ENCODE data around the gene LAPTM5.
"Not testable (repeated sequence)": the region's sequence is repeated elsewhere in the genome, so short reads cannot be mapped to it uniquely, and the experiment has no call there.

The LAPTM5 gene

GRCh38 chr1:30770150-30770549 lies 12.6 kb upstream of the LAPTM5 start:
- no peak for DNase-seq (ENCODE audit: low spot score)

DNA sequence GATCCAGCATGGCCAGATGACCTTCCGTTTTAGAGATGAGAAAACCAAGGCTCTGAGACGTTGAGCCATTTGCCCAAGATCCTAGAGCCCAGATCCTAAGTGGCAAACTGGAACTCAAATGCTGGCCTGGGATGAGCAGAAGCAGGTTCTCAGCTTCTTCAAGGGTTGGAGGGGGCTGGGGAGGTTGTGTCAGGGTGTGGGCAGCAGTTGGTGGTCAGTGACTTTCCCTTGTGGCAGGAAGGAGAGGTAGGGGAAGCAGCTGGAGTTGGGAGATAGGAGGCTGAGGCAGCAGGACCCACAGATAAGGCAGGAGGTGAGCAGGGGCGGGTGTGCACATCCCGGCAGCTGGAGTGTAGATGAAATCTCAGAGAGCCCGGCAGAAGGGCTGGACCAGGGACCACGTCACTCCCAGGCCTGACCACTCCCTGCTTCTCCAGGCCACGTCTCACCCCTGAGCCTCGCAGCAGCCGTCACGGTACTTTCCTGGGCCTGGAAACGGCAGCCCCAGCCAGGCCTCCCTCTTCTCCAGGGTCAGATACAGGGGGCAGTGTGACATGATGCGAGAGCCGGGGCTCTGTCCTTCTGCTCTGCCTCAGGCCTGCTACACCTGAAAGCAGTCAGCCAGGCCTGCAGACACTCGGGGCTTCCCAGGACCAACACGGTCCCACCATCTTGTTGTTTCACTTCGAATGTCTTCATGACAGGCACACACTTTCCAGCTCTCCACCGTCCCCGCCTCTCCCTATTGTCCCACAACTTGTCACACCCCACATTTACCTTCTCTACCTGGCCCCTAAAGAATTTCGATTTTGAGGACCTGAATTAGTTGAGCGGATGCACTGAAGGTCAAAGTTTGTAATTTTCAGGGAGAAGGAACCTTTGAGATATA lies 11.5 kb upstream of the LAPTM5 start:
- no peak for DNase-seq (ENCODE audit: low spot score)

GRCh38 chr1:30768159-30768829 lies 10.7 kb upstream of the LAPTM5 start:
- no peak for DNase-seq (ENCODE audit: low spot score)

DNA sequence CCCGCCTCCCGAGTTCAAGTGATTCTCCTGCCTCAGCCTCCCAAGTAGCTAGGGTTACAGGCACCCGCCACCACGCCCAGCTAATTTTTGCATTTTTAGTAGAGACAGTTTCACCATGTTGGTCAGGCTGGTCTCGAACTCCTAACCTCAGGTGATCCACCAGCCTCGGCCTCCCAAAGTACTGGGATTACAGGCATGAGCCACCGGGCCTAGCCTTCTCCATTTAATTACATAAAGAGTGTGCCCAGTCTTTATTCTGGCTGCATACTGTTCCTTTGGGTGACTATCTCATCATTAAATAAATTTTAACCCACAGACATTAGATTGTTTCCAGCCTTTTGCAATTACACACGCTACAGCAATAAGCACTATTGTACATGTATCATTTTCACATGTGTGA lies 9.4 kb upstream of the LAPTM5 start:
- not testable (repeated sequence) for DNase-seq (ENCODE audit: low spot score)

- DNase-seq (ENCODE audit: low spot score), result no peak
These were observed 8.2 kb upstream of the LAPTM5 start for GRCh38 chr1:30765556-30766434.

GRCh38 chr1:30764939-30765555 lies 7.5 kb upstream of the LAPTM5 start:
- no peak for DNase-seq (ENCODE audit: low spot score)

DNA sequence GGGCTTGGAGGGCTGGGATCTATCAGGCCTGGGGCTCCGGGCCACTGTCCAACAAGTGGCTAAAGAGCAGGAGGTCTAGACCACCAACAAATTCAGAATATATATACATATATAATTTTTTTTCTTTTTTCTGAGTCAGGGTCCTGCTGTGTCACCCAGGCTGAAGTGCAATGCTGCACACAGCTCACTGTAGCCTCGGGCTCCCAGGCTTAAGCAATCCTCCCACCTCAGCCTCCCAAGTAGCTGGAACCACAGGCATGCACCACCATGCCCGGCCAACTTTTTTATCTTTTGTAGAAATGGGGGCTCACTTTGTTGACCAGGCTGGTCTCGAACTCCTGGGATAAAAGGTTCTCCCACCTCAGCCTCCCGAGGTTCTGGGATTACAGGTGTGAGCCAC lies 6.8 kb upstream of the LAPTM5 start:
- DNase-seq (ENCODE audit: low spot score), result no peak

DNA sequence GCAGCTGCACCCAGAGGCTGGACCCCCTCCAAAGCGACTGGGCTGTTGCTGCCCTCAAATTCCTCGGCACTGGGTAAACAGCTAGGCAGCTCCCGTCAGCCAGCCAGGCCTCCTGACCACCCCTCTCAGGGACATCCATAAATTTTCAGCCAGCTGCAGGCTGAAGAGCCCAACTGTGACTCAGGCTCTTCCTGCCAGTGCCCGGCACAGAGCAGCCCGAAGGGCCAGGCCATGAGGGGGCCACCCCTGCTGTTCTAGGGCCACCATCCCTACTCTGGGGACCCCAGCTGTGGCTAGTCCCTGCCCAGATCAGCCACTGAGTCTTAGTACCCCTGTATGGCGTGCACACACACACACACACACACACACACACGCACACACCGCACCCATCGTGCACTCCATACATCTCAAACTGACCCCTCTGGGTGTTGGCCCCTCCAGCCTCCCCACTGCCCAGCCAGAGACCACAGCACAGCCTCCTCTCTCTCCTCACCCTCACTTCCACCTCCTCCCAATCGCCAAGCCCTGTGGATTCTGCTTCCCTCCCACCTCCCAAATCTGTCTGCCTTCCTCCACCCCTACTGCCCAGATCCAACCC lies 6.2 kb upstream of the LAPTM5 start:
- DNase-seq (ENCODE audit: low spot score), result no peak

DNA sequence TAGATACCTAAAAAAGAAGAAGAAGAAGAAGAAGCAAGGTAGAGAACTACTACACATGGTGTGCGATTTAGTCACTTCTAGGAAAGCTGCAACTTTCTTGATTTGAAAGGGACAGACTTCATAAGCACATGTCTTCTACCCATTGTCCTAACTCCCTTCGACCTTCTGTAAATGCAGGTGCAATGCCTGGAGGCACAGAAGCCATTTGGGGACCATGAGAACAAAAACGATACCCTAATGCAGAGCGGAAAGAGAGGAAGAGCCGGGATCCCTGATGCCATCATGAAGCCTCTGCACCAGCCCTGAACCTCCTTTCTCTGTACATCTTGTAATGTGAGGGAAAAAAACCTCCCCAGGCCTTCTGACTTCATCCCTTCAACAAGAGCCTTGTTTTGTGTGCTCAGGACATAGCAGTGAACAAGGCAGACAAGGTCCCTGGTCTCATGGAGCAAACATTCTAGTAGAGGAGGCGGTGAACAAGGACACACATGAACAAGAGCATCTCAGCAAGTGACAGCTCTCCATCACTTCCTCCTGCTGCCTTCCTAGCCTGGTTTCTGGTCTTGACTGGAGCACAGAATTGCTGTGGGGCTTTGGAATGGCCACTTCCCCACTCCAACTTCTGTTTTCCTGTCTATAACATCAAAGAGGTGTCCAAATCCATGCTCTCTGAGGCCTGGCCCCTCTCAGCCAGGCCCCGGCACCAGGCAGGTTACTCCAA lies 5.5 kb upstream of the LAPTM5 start:
- no peak for DNase-seq (ENCODE audit: low spot score)

DNA sequence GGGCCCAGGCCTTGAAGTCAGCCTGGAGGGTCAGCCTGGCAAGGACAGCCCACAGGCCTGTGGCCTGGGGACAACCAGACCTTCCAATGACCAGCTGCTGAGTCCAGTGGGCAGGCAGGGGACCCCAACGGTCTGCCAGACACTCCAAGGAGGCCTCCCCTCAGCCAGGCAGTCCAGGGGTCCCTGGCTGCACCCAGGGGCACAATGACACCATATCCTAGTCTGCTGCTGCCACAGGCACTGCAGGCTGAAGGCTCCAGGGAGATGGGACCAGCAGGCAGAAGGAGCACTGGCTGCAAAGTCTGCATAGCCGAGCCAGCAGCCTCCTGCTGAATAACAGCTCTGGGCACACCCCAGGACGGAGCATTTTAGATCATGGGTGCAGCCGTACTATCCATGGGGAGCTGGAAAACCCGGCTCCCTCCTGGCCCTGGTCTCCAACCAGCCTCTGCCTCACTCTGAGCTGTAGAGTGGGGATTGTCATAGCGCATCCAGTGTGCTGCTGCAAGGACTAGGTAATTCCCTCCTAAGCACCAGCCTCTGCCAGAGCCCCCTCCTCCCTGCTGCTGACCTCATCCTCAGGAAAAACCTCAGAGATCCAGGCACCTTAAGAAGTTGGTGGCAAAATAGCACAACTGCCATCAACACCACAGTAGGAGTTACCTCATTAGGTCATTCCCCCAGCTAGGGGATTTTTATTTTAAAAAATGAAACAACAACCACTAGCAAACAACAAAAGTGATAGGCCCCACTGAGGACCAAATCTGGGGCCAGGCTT lies 4.8 kb upstream of the LAPTM5 start:
- no peak for DNase-seq (ENCODE audit: low spot score)

DNA sequence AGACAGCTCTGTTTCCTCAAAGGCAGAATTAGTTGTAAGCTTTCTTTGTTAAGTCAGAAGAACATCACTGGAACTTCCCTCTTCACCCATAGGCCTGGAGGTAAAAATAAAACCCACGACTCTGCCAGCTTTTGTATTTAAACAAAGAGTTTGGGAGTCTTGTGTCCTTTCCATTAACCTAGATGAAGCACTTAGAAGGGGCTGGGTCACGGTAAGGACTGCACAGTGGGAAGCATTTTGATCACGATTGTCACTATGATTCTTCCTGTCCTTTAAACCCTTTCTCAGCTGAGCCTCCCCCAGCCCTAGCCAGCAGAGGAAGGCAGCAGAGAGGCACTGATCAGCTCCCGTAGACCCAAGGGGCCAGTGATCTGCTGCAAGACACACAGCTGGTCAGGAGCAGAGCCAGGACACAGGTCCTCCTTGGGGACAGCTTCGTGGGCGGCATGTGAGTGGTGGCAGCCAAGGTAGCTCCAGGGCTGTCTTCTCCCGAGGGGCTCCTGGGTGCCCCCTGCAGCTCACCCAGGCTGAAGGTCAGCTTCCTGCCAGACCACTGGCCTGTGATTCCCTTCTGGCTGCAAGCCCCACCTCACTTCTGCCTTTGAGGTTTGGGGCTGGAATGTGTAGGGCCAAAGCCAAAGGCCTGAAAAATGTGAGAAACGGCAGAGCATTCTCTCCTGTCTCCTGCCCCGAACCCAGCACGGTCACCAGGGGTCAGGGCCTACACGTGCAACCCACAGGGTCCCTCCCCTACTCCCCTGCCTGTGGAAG lies 4.0 kb upstream of the LAPTM5 start:
- no peak for DNase-seq (ENCODE audit: low spot score)

GRCh38 chr1:30760596-30761324 lies 3.2 kb upstream of the LAPTM5 start:
- DNase-seq (ENCODE audit: low spot score), result no peak

GRCh38 chr1:30759718-30760281 lies 2.2 kb upstream of the LAPTM5 start:
- DNase-seq (ENCODE audit: low spot score), result no peak

DNA sequence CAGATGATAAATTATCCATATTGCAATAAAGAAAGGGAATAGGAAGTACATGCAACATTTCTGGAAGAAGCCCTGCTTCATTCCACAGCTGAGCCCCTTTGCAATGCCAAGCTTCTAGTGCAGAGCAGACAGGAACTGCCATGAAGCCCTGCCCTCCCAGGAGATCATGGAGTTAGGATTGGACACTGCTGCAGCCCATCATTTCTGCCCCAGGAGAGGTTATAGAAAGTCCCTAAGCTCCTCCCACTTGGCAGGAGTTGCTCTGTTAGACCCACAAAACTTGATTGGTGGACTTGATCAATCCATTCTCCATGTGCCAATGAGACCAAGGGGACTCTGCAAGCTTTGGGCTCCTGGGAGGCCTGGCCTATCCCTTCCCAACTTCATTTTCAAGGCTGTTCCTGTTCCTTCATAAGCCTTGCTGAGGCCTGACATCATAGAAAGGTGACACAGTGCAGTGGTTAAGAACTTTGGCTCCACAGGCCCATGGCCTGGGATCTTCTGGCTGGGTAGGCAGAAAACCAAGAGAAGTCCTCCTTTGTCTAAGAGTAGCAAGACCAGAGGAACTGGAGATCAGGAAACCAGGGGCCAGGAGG lies 1.3 kb upstream of the LAPTM5 start:
- peak; percentile 39 for DNase-seq (ENCODE audit: low spot score)

DNA sequence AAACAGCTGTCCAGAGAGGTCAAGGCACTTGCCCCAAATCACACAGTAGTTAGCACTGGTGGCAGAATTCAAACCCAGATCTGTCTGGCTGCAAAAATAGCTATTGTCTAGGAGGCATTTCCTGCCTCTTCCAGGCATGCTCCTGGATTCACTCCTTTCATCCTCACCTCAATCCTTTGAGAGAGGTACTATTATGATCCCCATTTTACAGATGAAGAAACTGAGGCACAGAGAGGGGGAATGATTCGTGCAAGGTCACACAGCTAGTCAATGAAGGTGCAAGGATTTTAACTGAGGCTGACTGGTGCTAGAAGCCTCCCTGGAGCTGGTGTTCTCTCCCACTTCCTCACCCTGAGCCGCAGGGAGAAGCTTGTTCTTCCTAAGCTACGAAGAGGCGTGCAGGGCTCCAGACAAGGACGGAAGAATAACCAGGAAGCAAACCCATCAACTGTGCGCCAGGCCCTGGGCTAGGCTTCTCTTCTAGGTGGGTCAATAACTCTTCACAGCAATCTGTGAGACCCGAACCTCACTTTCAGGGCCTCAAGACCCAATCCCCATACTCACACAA lies 631 bp upstream of the LAPTM5 start:
- no peak for DNase-seq (ENCODE audit: low spot score)

DNA sequence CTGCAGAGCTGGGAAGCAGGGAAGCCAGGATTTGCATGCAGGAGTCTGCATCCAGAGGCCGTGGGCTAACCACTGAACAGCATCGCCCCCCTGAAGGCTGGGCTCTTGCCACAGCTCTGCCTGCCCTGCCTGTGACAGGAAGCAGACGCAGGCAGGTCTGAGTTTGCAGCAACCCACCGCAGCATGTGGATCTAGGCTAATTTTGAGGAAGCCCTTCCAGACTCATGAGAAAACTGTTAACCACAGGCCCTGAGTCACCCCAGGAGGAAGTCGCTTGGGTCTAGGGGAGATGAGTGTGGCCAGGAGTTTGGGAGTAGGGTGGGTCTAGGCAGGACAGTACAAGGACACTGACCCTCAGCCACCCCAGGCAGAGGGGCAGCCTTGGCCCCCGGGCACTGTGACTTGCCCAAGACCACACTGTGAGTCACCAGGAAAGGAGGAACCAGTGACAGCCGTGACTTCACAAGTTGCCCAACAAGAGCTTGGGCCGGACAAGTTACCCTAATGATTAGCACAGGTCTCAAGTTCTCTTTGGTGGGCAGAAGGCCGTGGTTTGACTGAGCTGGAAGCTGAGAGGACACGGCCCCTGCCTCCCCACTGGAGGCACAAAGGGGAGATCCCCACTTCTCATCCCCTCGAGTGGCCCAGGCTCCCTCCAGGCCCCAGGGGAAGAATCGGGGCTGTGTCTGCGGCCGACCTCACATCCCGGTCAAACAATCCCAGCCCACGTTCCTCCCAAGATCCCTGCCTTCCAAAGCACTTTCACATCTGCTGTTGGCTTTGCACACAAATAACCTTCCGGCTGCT lies 826 bp downstream of the LAPTM5 start:
- no peak for DNase-seq (ENCODE audit: low spot score)

DNA sequence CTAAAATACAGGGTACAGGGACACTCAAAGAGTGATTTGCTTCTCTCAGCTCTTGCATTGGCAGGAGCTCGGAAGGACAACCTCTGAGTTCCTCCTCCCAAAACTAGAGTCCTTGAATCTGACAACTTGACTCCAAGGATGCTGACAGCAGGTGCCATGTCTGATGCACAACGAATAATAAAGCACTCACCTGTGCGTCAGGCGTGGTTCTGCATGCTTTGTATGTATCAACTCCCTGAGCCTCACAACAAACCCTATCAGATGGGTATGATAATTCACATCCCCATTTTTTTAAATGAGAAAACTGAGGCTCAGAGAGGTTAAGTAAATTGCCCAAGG lies 1.4 kb downstream of the LAPTM5 start:
- no peak for DNase-seq (ENCODE audit: low spot score)
